Occipital lobe (tissue), 2 donors: ENCODE results near the gene PRSS35. TPM values are rescaled to one million over a fixed set of nuclear protein-coding genes. Genes with fewer than 3 reads are reported as not detected.
A peak's percentile ranks its signal among the peaks of the same experiment; 100 is the strongest.
"Not testable (repeated sequence)": the region's sequence is repeated elsewhere in the genome, so short reads cannot be mapped to it uniquely, and the experiment has no call there.

Experiments
- DNase-seq: peaks from one replicate; lab custom pipeline; 2025; lab: John Stamatoyannopoulos, UW
- total RNA-seq: library from RNA; depleted of rRNA; stranded (reverse); fragments of >200 nt; gene quantifications from one replicate; pipeline ENCODE4 v1.2.3, GENCODE V29; 2014

Gene PRSS35
- 4.8 TPM for total RNA-seq

- DNase-seq, result peak; percentile 22
Measured at GRCh38 chr6:83511901-83512681, at the start of gene PRSS35. Gene PRSS35 (plus strand): TSS chr6:83512534. CDS start chr6:83523442, 10,908 bp downstream.

- DNase-seq, result no peak
Measured at GRCh38 chr6:83463886-83464285, 48.4 kb upstream of the PRSS35 start.

GRCh38 chr6:83464381-83465140 lies 47.8 kb upstream of the PRSS35 start:
- DNase-seq, result no peak

GRCh38 chr6:83466328-83466727 lies 46.0 kb upstream of the PRSS35 start:
- no peak for DNase-seq

- peak; percentile 21 for DNase-seq
Measured at GRCh38 chr6:83467620-83468036, 44.7 kb upstream of the PRSS35 start.

GRCh38 chr6:83470001-83470400 lies 42.3 kb upstream of the PRSS35 start:
- no peak for DNase-seq

GRCh38 chr6:83470587-83470986 lies 41.7 kb upstream of the PRSS35 start:
- no peak for DNase-seq

- DNase-seq, result no peak
Measured at GRCh38 chr6:83472767-83473166, 39.6 kb upstream of the PRSS35 start.

GRCh38 chr6:83474309-83474708 lies 38.0 kb upstream of the PRSS35 start:
- DNase-seq, result no peak

- no peak for DNase-seq
Measured at GRCh38 chr6:83476971-83477370, 35.4 kb upstream of the PRSS35 start.

- DNase-seq, result no peak
Measured at GRCh38 chr6:83479389-83479788, 32.9 kb upstream of the PRSS35 start.

- no peak for DNase-seq
Measured at GRCh38 chr6:83480470-83480869, 31.9 kb upstream of the PRSS35 start.

- not testable (repeated sequence) for DNase-seq
Measured at GRCh38 chr6:83481938-83482337, 30.4 kb upstream of the PRSS35 start.

- DNase-seq, result no peak
Measured at GRCh38 chr6:83488448-83488847, 23.9 kb upstream of the PRSS35 start.

- no peak for DNase-seq
Measured at GRCh38 chr6:83488861-83489260, 23.5 kb upstream of the PRSS35 start.

- no peak for DNase-seq
Measured at GRCh38 chr6:83490217-83490807, 22.0 kb upstream of the PRSS35 start.

- no peak for DNase-seq
Measured at GRCh38 chr6:83505356-83505755, 7.0 kb upstream of the PRSS35 start.

GRCh38 chr6:83509441-83509840 lies 2.9 kb upstream of the PRSS35 start:
- DNase-seq, result no peak

- no peak for DNase-seq
Measured at GRCh38 chr6:83510791-83511190, 1.5 kb upstream of the PRSS35 start.

- no peak for DNase-seq
Measured at GRCh38 chr6:83511266-83511665, 1.1 kb upstream of the PRSS35 start.

- DNase-seq, result no peak
Measured at GRCh38 chr6:83514466-83514865, 2.1 kb downstream of the PRSS35 start.

- DNase-seq, result no peak
Measured at GRCh38 chr6:83514866-83515466, 2.6 kb downstream of the PRSS35 start.
